Fibroblast of the aortic adventitia (primary cell): Measurements from ENCODE around the gene LRIT2. TPM values are rescaled to one million over a fixed set of nuclear protein-coding genes. Genes with fewer than 3 reads are reported as not detected.
A peak's percentile ranks its signal among the peaks of the same experiment; 100 is the strongest.

Source experiments
- DNase-seq: peaks from one replicate; pipeline ENCODE4 v3.0.0-alpha.2; 2010; ENCODE audit warnings: low read depth
- H3K4me3 ChIP-seq: 2 replicates; pipeline ENCODE4 v1.5.1; 2011; ENCODE audit warnings: low read depth, mild to moderate bottlenecking, control low read depth, low read length, moderate library complexity
- CTCF ChIP-seq: IDR thresholded peaks from 2 replicates; pipeline ENCODE4 v1.5.1; 2011; ENCODE audit warnings: mild to moderate bottlenecking, low read length, control low read depth, inconsistent platforms; ENCODE audit not compliant: insufficient read depth
- total RNA-seq: library from RNA; depleted of rRNA; stranded (reverse); fragments of >200 nt; gene quantifications from 2 replicates; pipeline ENCODE4 v1.2.3, GENCODE V29; 2012; ENCODE audit warnings: low replicate concordance

LRIT2 gene
- total RNA-seq, 1 donor = not detected

DNA sequence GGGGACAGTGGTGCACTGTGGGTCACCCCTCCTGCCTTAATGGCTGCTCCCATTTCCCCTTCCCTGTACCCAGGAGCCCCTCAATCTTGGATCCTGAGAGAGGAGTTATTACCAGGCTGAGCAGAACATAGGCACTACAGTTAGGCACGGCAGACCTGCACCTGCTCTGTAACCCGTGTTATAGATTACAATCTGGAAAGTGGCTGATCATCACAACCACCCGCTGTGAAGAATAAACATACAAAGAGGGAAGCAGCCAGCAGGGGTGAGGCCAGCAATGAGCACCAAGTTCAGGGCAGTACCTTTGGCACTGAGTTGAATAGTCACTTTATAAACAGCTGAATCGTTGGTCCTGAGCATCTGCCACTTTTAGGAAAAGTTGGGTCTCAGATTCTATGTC lies 29.3 kb downstream of the LRIT2 start:
- no peak overlapping the region for H3K4me3 ChIP-seq
- no peak for TF ChIP-seq CTCF
- DNase-seq = no peak

GRCh38 chr10:84195044-84195830 lies 30.1 kb downstream of the LRIT2 start:
- TF ChIP-seq CTCF = no peak
- DNase-seq = no peak
- H3K4me3 ChIP-seq = no peak overlapping the region

- no peak within 1 kb of the TSS for H3K4me3 ChIP-seq
- DNase-seq = no peak
Observed at GRCh38 chr10:84194424-84195043, 30.8 kb downstream of the LRIT2 start, which contains the start of gene CDHR1. Gene CDHR1 (plus strand): TSS chr10:84194537. CDS start chr10:84194761, 224 bp downstream.

DNA sequence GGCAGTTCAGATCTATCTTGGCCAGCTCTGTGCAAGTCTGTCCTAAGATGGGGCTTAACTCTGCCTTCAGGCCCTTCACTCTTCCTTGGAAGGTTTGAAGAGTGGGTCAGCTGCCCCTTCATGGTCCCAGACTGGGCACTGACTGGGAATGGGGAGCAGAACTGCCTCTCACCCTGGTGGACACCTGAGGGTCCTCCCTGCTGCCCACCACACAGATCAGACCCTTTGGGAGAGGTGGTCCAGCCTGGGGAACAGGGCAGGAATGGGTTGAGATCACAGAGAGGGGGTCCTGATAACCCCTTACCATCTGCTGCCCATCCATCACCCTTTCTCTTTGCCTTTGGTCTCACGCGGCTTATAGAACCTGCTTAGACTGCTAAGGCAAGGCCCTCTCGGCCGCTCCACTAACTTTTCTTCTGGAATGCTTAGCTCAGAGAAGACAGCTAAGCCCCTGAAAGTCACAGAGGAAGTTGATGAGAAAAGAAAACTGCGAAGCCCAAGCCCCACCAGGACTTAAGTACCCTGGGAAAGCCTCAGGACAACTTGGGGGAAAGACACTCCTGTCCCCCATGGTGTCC lies 31.4 kb downstream of the LRIT2 start:
- peak; percentile 2 for DNase-seq
- no peak for TF ChIP-seq CTCF
- no peak overlapping the region for H3K4me3 ChIP-seq

More at GRCh38 chr10:84194424-84195043, 30.8 kb downstream of the LRIT2 start, which contains the start of gene CDHR1:
- no peak for TF ChIP-seq CTCF

GRCh38 chr10:84193327-84193726 lies 32.0 kb downstream of the LRIT2 start:
- no peak overlapping the region for H3K4me3 ChIP-seq
- no peak for TF ChIP-seq CTCF
- DNase-seq = no peak

DNA sequence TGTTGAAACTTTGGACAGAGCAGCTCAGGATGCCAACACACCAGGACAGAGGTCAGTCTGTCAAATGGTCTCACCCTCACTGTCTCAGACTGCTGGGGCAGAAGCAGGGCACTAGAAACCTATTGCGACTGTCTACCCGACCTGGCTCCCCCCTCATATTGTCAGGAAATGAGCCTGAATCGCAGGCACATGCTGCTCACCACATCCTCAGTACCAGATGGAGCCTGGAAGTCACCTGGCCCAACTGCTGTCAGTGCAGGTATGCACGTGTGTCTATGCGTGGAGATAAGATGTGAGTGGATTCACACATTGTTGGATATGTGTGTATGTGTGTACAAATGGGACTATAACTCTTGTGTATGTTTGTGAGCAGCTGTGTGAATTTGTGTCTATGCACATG lies 34.2 kb downstream of the LRIT2 start:
- DNase-seq = no peak
- no peak overlapping the region for H3K4me3 ChIP-seq
- no peak for TF ChIP-seq CTCF
